ENCODE measurements around the gene IL17REL.

Gene IL17REL

GRCh38 chr22:50012211-50013181 lies at the start of gene IL17REL:
Gene IL17REL (minus strand): TSS chr22:50012765. CDS start chr22:50012646, 119 bp downstream.
- no peak for DNase-seq (ENCODE audit: low read depth, low spot score)

- DNase-seq (ENCODE audit: low read depth, low spot score), result no peak
These were observed 49.3 kb upstream of the IL17REL start for GRCh38 chr22:50061824-50062355.

- no peak for DNase-seq (ENCODE audit: low read depth, low spot score)
These were observed 48.7 kb upstream of the IL17REL start for GRCh38 chr22:50061141-50061823.

GRCh38 chr22:50060441-50061140 lies 48.0 kb upstream of the IL17REL start:
- no peak for DNase-seq (ENCODE audit: low read depth, low spot score)

- DNase-seq (ENCODE audit: low read depth, low spot score), result no peak
These were observed 47.3 kb upstream of the IL17REL start for GRCh38 chr22:50059881-50060262.

- no peak for DNase-seq (ENCODE audit: low read depth, low spot score)
These were observed 46.6 kb upstream of the IL17REL start for GRCh38 chr22:50058906-50059880.

GRCh38 chr22:50058061-50058905 lies 45.7 kb upstream of the IL17REL start, which contains the start of gene TTLL8:
Gene TTLL8 (minus strand): TSS chr22:50058298.
- no peak for DNase-seq (ENCODE audit: low read depth, low spot score)

GRCh38 chr22:50057278-50058060 lies 44.9 kb upstream of the IL17REL start:
- DNase-seq (ENCODE audit: low read depth, low spot score), result no peak

GRCh38 chr22:50056214-50056972 lies 43.8 kb upstream of the IL17REL start:
- no peak for DNase-seq (ENCODE audit: low read depth, low spot score)

GRCh38 chr22:50053861-50054260 lies 41.3 kb upstream of the IL17REL start:
- DNase-seq (ENCODE audit: low read depth, low spot score), result no peak

GRCh38 chr22:50051930-50052329 lies 39.4 kb upstream of the IL17REL start:
- no peak for DNase-seq (ENCODE audit: low read depth, low spot score)

- no peak for DNase-seq (ENCODE audit: low read depth, low spot score)
These were observed 37.0 kb upstream of the IL17REL start for GRCh38 chr22:50049299-50050195.

- no peak for DNase-seq (ENCODE audit: low read depth, low spot score)
These were observed 36.3 kb upstream of the IL17REL start for GRCh38 chr22:50048836-50049235.

GRCh38 chr22:50048061-50048765 lies 35.6 kb upstream of the IL17REL start:
- DNase-seq (ENCODE audit: low read depth, low spot score), result no peak

- no peak for DNase-seq (ENCODE audit: low read depth, low spot score)
These were observed 34.8 kb upstream of the IL17REL start for GRCh38 chr22:50047346-50047745.

GRCh38 chr22:50046481-50047245 lies 34.1 kb upstream of the IL17REL start:
- DNase-seq (ENCODE audit: low read depth, low spot score), result no peak
